Measurements from ENCODE around the gene C1orf210.

C1orf210 gene

DNA sequence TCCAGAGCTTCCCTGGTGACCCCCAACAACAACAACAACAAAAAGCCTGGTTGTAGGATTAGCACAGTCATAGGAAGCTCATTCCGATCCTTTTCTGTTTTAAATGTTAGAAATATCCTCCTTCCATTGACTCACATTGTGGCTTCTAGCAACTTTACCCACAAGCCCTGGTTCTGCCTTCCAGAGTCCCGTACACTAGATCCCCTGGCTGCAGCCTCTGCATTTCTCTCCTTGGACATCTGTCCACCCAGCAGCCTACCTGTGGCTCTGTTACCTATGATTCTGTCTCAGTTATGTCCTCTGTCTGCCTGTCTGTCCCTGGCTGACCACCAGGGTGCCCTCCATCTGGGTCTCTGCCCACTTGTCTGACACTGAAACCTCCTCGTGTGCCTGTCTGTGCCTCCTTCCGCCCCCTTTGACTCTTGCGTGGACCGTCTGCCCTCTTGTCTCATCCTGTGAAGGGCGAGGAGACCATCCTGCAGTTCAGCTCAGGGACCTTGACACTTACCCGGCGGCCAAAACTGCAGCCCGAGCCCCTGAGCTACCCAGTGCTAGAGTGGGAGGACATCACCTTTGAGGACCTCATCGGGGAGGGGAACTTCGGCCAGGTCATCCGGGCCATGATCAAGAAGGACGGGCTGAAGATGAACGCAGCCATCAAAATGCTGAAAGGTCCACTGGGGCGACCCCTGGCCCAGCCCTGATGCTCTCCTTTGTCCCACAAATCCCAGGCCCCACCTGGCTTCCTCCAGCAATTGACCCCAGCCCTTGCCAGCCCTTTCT is 31.5 kb upstream of the C1orf210 start:
- no peaks in the 10 kb centered on the region for H3K27me3 Mint-ChIP-seq
- no peaks in the 10 kb centered on the region for H3K36me3 Mint-ChIP-seq (ENCODE audit: low read depth)
- no peaks in the 10 kb centered on the region for H3K9me3 Mint-ChIP-seq
- H3K4me1 Mint-ChIP-seq (ENCODE audit: low read depth), result no peaks in the 10 kb centered on the region
- no peak overlapping the region for H3K27ac Mint-ChIP-seq
- no peak overlapping the region for H3K4me3 Mint-ChIP-seq
- no peak for DNase-seq

DNA sequence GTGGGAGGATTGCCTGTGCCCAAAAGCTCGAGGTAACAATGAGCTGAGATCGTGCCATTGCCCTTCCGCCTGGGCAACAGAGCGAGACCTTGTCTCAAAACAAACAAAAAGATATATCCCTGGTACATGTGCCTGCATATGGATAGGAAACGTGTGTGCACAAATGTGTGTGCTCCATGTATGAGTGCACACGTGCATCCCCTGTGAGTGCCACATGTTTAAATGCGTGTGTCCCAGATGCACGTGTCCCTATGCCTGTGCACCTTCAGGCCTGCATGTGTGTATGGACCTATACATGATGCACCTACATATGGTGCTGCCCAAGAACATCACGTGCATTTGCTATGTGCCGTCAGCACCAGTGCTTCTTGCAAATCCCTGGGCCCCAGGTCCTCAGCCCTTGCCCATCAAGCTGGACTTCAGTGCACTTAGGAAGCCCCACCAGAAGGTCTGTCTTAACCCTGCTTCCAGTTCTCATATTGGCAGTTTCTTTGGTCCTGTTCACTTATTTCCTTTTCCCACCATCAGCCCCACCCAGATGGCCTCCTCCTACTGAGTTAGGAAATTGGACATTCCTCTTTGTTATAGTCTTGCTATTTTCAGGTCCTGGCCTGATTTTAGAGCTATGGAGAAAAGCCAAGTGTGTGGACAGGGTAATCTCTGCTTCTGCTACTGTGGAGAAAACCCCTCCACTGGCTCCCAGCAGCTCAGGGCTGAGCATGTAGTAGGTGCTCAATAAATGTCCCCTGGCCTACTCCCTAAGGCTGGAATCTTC is 30.8 kb upstream of the C1orf210 start:
- Mint-ChIP-seq H3K27ac (no peak overlapping the region), H3K4me1 (ENCODE audit: low read depth) (no peaks in the 10 kb centered on the region), H3K9me3 (no peaks in the 10 kb centered on the region), H3K27me3 (no peaks in the 10 kb centered on the region), H3K4me3 (no peak overlapping the region), H3K36me3 (ENCODE audit: low read depth) (no peaks in the 10 kb centered on the region)
- DNase-seq, result no peak

GRCh38 chr1:43315481-43315880 is 30.1 kb upstream of the C1orf210 start:
- Mint-ChIP-seq H3K27me3 (no peaks in the 10 kb centered on the region), H3K9me3 (no peaks in the 10 kb centered on the region), H3K4me1 (ENCODE audit: low read depth) (no peaks in the 10 kb centered on the region), H3K36me3 (ENCODE audit: low read depth) (no peaks in the 10 kb centered on the region), H3K27ac (no peak overlapping the region), H3K4me3 (no peak overlapping the region)
- no peak for DNase-seq

- H3K9me3 Mint-ChIP-seq, result no peaks in the 10 kb centered on the region
- no peak overlapping the region for H3K27ac Mint-ChIP-seq
- H3K36me3 Mint-ChIP-seq (ENCODE audit: low read depth), result no peaks in the 10 kb centered on the region
- DNase-seq, result no peak
- no peaks in the 10 kb centered on the region for H3K27me3 Mint-ChIP-seq
- H3K4me3 Mint-ChIP-seq, result no peak overlapping the region
- no peaks in the 10 kb centered on the region for H3K4me1 Mint-ChIP-seq (ENCODE audit: low read depth)
Measured at GRCh38 chr1:43314233-43314632, 28.9 kb upstream of the C1orf210 start.

DNA sequence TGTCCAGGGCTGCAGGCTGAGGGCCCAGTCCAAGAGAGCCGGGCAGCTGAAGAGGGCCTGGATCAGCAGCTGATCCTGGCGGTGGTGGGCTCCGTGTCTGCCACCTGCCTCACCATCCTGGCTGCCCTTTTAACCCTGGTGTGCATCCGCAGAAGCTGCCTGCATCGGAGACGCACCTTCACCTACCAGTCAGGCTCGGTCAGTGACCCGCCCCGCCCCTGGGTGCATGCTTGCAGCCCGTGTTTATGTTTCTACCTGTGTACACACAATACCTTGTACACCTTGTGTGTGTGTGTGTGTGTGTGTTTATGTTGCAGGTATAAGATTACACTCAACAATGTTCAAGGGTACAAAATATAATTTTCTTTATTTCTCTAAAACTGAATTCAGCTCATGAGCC is 28.4 kb upstream of the C1orf210 start:
- Mint-ChIP-seq H3K4me3 (no peak overlapping the region), H3K4me1 (ENCODE audit: low read depth) (no peaks in the 10 kb centered on the region), H3K27ac (no peak overlapping the region), H3K36me3 (ENCODE audit: low read depth) (no peaks in the 10 kb centered on the region), H3K9me3 (no peaks in the 10 kb centered on the region), H3K27me3 (no peaks in the 10 kb centered on the region)
- no peak for DNase-seq

DNA sequence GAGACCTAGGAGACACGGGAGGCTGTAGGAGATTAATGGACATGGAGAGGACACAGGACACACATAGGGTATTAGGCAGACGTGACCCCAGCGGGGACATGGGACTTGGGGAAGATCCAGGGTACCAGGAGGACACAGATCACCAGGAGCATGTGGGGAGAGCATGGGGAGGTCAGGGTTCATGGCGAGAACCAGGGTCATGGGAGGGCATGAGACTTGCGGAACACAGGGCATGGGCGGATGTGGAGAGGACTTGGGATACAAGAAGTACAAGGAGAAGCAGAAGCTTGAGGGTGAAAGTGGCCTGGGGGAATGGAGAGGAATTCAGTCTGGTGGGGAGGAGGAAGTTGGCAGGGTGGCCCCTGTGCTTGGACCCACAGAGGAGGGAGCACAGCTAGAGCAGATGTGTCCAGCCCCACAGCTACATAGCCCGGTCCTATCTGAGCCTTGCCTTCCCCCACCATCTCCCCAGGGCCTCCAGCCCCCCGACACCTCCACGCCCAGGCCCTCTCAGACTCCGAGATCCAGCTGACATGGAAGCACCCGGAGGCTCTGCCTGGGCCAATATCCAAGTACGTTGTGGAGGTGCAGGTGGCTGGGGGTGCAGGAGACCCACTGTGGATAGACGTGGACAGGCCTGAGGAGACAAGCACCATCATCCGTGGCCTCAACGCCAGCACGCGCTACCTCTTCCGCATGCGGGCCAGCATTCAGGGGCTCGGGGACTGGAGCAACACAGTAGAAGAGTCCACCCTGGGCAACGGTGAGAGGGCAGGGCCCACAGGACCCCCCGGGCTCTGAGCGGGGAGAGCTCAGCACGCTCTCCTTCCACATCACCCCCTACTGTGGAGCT is 27.5 kb upstream of the C1orf210 start:
- no peak for DNase-seq
- Mint-ChIP-seq H3K36me3 (ENCODE audit: low read depth) (no peaks in the 10 kb centered on the region), H3K27ac (peak overlapping the region; percentile 48), H3K4me1 (ENCODE audit: low read depth) (no peaks in the 10 kb centered on the region), H3K27me3 (no peaks in the 10 kb centered on the region), H3K9me3 (no peaks in the 10 kb centered on the region), H3K4me3 (no peak overlapping the region)

- DNase-seq, result no peak
- Mint-ChIP-seq H3K9me3 (no peaks in the 10 kb centered on the region), H3K27ac (no peak overlapping the region), H3K27me3 (no peaks in the 10 kb centered on the region), H3K36me3 (ENCODE audit: low read depth) (no peaks in the 10 kb centered on the region), H3K4me1 (ENCODE audit: low read depth) (no peaks in the 10 kb centered on the region), H3K4me3 (no peak overlapping the region)
Measured at GRCh38 chr1:43312212-43312623, 26.8 kb upstream of the C1orf210 start.

DNA sequence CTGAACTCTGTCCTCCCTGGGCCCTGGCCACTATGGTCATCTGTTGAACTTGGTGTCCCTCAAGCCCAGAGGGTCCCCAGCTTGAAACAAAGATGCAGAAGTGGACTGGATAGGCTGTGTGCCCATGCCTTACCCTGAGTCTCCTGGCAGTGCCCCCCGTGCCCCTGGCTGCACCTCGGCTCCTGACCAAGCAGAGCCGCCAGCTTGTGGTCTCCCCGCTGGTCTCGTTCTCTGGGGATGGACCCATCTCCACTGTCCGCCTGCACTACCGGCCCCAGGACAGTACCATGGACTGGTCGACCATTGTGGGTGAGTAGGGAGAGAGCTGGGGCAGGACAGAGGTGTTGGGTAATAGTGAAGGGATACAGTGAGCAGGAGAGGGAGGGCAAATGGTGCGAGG is 26.1 kb upstream of the C1orf210 start:
- Mint-ChIP-seq H3K4me3 (no peak overlapping the region), H3K27me3 (no peaks in the 10 kb centered on the region), H3K9me3 (no peaks in the 10 kb centered on the region), H3K27ac (no peak overlapping the region), H3K36me3 (ENCODE audit: low read depth) (no peaks in the 10 kb centered on the region), H3K4me1 (ENCODE audit: low read depth) (no peaks in the 10 kb centered on the region)
- no peak for DNase-seq

- Mint-ChIP-seq H3K4me3 (no peak overlapping the region), H3K27me3 (no peaks in the 10 kb centered on the region), H3K27ac (no peak overlapping the region), H3K4me1 (ENCODE audit: low read depth) (no peaks in the 10 kb centered on the region), H3K9me3 (no peaks in the 10 kb centered on the region), H3K36me3 (ENCODE audit: low read depth) (no peaks in the 10 kb centered on the region)
- DNase-seq, result no peak
Measured at GRCh38 chr1:43309405-43310025, 24.1 kb upstream of the C1orf210 start.

DNA sequence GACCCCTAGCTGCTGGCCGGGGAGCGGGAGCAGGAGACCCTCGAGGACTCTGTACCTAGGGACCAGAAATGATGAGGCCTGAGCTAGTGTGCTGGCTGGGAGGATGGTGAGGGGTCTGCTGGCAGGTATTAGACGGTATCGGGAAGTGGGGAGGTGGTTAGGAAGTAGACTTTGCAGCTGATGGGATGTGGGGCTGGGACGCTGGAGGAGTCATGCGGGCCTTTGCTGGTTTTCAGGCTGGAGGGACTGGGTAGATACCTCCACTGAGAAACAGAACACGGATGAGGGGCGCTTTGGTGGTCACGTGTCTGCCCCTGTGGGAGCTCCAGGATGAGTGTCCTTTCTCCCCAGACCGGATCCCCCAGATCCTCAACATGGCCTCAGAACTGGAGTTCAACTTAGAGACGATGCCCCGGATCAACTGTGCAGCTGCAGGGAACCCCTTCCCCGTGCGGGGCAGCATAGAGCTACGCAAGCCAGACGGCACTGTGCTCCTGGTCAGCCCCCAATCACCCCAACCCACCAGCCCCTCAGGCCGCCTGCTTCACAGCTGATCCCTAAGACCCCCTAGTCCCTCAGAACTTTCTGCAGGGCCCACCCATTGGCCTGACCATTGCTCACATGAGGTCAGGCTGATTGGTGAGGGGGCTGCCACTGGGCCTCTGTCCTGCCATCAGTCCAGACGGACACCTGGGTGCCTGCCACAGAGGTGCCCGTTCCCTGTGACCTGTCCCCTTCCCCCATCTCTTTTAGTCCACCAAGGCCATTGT is 23.4 kb upstream of the C1orf210 start:
- no peaks in the 10 kb centered on the region for H3K36me3 Mint-ChIP-seq (ENCODE audit: low read depth)
- no peak overlapping the region for H3K4me3 Mint-ChIP-seq
- H3K27ac Mint-ChIP-seq, result no peak overlapping the region
- no peak for DNase-seq
- H3K9me3 Mint-ChIP-seq, result no peaks in the 10 kb centered on the region
- H3K4me1 Mint-ChIP-seq (ENCODE audit: low read depth), result no peaks in the 10 kb centered on the region
- no peaks in the 10 kb centered on the region for H3K27me3 Mint-ChIP-seq

DNA sequence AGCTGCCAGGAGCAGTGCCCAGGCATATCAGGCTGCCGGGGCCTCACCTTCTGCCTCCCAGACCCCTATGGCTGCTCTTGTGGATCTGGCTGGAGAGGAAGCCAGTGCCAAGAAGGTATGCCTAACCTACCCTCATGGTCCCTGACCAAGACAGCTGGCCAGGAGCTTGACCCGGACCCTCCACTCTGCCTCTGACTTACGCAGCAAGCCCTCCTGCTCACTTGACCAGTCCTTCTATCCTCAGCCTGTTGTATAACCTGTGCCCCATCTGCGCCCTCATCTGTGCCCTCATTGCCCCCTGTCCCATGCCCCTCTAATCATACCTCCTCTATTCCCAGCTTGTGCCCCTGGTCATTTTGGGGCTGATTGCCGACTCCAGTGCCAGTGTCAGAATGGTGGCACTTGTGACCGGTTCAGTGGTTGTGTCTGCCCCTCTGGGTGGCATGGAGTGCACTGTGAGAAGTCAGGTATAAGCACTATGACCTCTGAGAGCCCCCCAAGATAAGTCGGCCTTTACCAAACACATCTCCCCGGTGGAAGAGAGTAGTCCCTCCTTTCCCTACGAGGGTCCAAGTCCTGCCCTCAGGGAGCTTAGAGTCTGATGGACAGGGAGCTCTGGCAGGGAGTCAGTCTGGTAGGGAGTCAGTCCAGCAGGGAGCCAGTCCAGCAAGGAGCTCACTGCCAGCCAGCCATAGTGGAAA is 22.2 kb upstream of the C1orf210 start:
- DNase-seq, result no peak
- Mint-ChIP-seq H3K27me3 (no peaks in the 10 kb centered on the region), H3K4me3 (no peak overlapping the region), H3K27ac (no peak overlapping the region), H3K9me3 (no peaks in the 10 kb centered on the region), H3K36me3 (ENCODE audit: low read depth) (no peaks in the 10 kb centered on the region), H3K4me1 (ENCODE audit: low read depth) (no peaks in the 10 kb centered on the region)

DNA sequence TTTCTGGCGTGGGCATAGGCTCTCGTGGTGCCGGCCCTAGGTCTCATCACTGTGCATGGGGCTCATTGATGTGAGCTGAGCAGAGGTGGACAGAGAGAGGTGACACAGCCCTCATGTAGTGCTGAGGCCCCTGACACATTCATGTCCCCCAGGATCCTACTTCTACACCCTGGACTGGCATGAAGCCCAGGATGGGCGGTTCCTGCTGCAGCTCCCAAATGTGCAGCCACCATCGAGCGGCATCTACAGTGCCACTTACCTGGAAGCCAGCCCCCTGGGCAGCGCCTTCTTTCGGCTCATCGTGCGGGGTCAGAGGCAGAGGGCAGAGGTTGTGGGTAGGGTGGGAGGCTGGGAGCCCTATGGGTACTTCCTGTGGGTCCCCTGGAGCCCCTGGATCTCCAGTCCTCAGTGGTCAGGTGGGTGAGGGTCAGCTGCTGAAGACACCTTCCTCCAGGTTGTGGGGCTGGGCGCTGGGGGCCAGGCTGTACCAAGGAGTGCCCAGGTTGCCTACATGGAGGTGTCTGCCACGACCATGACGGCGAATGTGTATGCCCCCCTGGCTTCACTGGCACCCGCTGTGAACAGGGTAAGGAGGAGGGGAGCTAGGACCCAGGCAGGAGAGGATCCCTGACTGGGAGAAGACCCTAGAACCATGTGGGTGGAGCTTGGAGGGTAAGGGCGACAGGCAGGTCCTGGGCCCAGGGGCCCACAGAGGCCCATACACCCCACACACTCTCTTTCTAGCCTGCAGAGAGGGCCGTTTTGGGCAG is 21.5 kb upstream of the C1orf210 start:
- Mint-ChIP-seq H3K36me3 (ENCODE audit: low read depth) (no peaks in the 10 kb centered on the region), H3K27ac (no peak overlapping the region), H3K27me3 (no peaks in the 10 kb centered on the region), H3K4me1 (ENCODE audit: low read depth) (no peaks in the 10 kb centered on the region), H3K9me3 (no peaks in the 10 kb centered on the region), H3K4me3 (no peak overlapping the region)
- DNase-seq, result no peak

Measured in activated T-cell treated with anti-CD3 and anti-CD28 coated beads, Interleukin-2, amount 50 U/mL, for 24 hours (primary cell).